ENCODE data around the gene CNTNAP2.

CNTNAP2 gene

DNA sequence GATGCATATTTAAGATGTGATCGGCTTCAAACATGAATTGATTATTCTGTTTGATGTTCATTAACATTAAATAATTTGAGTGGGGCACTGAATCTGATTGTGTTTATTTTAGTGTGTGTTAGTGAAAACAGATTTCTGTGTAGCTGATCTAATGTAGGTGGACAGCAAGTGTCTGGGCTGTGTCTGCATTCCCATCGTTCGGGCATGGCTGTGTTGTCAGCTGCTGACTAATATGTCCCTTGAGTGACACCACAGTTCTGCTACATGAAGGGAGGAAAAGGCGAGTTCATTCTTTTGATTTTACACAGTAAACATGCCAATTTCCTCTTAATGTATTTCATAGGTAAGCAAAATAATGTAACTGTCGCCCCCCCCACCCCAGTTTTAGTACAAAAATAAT, 203.0 kb downstream of the CNTNAP2 start:
- DNase-seq = no peak

DNA sequence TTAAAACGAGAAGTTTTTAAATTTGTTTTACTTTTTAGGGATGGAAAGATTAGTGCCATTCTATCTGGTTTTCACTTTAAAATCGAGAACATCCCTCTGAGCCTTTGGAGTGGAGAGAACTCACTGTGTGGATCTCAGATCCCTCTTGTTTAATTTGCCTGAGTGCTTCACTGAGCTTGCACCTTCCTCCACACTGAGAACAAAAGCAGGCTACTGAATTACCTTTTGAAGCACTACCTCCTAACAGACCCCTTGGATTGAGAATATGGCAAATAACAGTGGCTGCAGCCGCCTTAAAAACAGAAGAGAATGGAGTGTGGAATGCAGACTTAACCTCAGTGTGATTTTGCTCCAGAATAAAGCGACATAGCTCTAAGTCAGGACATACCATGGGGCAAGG, 204.7 kb downstream of the CNTNAP2 start:
- no peak for DNase-seq

DNA sequence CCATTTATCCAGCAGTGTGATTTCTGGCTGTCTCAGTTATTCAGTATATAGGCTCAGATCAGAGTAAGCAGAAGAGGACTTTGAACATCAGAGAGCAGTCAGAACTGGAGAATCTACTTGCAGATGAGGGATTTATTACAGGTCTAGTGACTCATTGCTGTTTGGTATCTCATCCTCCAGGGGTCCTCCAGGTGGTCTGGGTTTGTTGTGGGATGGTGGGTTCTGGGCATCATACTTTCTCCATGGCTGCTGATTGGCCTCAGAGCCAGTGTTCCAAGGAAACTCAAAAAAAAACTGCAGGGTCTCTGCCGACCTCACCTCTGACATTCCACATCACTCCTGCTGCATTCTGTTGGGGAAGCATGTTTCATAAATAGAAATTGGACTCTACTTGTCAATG, 214.8 kb downstream of the CNTNAP2 start:
- DNase-seq = no peak

DNA sequence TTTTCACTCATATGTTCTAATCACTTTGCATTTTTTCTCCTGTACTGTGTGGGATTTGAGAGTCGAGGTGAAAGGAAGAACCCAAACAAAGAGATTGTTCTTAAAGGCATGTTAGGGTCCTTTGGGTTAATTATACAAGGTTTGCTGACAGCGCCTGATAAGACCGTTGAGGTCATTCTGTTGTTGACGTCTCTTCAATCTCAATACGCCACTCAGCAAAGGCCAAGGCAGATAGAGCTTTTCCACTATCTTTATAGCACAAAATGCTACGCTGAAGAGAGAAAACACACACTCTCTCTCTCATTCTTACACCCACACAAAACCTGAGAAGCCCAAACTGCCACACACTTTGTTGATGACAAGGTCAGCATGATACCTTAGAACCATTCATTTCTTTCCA, 228.7 kb downstream of the CNTNAP2 start:
- no peak for DNase-seq

DNA sequence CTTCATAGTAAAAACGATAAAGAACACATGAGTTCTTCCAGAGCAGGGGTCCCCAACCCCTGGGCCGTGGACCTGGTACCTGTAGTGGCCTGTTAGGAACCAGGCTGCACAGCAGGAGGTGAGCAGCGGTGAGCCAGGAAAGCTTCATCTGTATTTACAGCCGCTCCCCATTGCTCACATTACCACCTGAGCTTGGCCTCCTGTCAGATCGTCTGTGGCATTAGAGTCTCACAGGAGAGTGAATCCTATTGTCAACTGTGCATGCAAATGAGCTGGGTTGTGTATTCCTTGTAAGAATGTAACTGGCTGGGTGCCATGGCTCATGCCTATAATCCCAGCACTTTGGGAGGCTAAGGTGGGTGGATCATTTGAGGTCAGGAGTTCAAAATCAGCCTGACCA, 229.5 kb downstream of the CNTNAP2 start:
- no peak for DNase-seq

DNA sequence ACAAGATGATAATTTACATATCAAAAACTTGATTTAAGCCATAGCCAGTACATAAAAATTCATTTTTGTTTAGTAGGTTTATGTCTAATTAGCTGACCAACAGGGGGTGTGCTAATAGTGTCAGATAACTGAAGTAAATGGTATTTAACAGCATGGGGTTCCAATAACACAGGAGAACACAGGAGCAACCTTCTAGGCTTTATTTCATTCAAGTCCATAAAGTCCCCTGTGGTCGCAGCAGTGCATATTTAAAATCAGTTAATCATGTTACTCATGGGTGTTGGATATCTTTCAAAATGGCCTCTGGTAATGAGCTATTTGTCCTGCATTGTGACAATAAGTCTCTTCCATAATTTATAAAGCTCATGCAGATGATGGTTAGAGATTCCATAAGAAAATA, 238.6 kb downstream of the CNTNAP2 start:
- DNase-seq = no peak

DNA sequence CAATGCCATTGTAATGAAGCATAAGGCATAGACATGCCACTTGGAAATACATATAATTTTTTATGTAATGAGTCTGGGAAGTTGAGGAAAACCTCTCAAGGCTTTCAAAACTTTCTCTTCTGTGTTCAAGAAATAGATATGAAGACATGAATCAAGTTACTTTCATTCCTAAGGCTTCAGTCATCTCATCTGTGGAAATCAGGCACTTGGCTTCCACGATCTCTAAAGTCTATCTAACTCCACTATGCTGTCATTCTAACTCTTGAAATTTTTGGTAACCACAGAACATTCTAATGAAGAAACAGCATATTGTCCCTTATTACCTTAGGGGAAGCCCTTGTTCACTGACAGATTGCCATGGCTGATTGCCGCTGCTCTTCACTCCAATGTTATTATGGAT, 242.6 kb downstream of the CNTNAP2 start:
- DNase-seq = no peak

DNA sequence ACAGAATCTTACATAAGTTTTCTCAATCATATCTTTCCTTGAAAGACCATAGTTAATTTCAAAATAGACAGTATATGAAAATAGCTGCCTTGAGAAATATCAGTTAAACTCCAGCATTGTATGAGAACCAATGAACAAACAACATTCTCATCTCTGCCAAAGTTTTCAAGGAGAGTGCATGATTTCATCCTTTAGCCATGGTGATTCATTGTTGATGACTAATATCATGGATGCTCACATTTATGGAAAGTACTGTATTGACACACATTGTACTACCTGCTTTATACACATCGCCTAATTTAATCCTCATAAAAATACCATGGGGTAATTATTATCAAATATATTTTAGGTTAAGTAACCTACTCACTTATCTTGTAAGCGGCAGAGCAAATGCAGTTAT, 250.3 kb downstream of the CNTNAP2 start:
- no peak for DNase-seq

DNA sequence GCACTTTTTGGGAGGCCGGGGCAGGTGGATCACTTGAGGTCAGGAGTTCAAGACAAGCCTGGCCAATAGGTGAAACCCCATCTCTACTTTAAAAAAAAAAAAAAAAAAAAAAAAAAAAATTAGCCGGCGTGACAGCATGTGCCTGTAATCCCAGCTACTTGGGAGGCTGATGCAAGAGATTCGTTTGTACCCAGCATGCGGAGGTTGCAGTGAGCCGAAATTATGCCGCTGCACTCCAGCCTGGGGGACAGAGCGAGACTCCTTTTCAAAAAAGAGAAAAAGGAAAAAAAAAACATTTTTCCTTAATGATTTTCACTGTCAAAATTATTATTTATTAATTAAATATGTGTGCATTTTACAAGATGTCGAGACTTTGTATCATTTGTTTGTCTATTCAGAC, 253.6 kb downstream of the CNTNAP2 start:
- DNase-seq = no peak

DNA sequence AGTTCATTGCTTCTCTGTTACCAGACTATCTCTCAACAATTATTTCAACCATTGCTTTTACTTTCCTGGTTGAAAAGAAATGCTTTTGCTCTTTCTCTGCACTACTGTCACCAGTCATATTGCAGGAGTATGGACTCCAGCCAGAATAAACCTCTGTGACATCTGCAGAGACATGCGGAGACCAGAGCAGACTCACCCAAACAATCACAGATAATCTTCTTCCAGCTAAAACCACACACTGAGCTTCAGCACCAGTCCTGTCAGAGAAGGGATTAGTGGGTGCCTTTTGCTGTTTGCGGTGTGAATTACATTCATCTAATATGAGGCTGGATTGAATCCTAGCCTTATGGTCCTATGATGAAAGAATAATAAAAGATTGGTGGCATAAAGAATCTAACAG, 258.6 kb downstream of the CNTNAP2 start:
- DNase-seq = no peak

DNA sequence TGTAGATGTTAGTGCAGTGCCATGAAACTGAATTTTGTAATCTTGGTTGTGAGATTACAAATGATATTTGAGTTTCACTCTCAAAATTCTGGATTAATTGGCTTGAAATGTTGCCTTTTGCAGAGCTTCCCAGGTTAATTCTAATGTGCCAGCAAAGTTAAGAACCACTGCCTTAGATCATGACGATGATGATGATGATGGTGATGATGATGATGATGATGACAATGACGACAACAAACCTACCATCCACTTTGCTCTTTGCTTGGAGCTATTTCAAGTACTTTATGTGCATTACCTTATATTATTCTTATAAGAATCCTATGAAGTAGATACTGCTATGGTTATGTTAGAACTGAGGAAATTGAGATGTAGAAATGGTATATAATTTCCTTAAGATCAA, 261.6 kb downstream of the CNTNAP2 start:
- no peak for DNase-seq

DNA sequence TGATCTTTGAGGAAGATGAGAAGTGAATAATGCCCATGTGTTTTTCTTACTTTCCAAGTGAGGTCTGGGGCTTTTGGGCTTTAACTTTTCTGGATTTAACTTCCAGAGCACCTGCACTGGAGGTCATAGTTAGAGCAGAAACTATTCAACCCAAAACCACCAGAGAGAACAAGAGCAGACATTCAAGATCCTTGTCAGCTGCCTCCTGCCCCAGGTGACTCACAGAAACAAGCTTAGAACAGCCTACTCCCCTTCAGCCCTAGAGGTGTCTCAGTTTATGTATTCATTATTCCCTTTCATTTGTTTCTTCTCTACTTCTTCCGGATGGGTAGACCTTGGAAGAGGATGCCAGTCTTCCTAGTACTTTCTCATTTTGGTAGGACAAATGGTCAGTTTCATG, 270.5 kb downstream of the CNTNAP2 start:
- no peak for DNase-seq

DNA sequence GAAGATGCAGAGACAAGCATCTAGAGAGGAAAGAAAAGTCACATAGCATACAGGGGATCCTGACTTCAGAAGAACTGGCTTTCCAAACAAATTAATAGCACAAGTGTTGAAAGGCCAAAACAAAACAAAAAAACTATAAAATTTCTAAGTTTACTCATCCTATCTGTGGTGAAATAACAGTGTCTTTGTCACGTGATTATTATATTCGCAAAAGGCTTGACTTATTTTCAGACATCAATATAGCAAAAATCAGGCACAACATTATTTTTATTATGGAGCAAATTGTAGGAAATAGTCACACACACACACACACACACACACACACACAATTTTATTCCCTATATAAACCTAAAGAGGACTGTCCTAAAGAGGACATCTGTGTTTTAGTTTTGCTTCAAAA, 272.3 kb downstream of the CNTNAP2 start:
- DNase-seq = no peak

DNA sequence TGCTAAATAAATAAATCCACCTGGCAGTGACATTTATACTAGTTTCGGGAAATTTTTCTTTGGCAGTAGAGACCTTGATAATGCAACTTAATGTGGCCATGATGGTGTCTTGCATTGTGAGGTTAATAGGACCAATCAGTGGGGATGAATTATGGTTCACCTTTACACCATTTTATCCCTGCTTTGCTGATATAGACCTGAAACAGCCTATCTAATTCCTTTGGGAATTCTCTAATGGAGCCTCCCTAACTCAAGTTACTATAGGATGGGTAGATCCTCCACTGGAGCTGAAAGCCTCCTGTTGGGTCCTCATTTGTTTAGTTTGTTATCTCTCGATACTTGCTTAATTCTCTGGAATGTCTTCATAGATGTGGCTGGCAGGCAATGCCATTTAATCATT, 276.7 kb downstream of the CNTNAP2 start:
- DNase-seq = no peak

DNA sequence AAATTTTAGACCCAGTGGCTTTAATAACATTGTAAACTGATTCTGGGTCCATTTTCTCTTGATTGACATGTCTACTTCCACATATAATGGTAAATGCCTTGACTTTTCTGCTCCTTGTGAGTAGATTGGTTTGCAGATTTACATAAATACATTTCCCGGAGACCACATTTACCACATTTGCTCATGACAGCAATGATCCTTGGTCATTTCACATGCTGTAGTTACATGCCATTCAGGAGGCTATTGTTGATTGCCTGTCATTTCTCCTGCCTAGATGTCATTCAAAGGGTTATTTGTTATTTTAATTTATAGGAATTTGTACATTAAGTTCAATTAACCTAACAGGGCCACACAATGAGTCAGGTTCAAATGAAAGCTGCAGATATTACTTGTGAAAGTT, 280.5 kb downstream of the CNTNAP2 start:
- no peak for DNase-seq

DNA sequence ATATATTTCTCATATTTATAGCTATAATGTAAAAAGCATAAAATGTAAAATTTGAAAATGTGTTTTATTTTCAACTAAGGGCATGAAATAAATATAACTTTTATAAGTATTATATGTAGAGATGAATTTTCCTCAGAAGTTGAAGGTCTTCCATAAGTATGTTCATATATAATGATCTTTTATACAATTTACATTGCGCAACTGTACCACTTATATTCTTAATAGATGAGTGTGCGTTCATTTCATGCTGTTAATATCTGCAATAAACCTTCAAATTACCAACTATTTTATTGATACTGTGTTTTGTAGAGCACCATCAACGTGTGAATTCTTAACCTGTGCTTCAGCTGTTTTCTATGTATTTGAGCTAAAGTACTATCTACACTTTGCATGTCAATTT, 285.3 kb downstream of the CNTNAP2 start:
- no peak for DNase-seq

DNA sequence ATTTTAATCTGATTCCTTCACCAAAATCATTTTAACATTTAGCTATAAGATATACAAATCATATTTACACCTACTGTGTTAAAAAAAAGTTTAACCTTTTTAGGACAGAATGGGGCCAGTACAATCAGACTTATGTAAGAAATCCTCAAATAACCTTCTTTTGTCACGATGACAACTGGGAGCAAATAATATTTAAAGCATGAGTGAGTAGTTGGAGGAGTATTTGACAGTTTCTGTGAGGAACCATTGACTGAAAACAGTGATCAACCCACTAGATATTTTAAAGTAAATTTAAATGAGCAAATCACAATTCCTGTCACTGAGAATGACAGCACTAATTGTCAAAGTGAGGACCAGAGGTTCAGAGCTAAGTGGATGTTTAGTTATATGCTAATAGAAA, 289.1 kb downstream of the CNTNAP2 start:
- DNase-seq = no peak

DNA sequence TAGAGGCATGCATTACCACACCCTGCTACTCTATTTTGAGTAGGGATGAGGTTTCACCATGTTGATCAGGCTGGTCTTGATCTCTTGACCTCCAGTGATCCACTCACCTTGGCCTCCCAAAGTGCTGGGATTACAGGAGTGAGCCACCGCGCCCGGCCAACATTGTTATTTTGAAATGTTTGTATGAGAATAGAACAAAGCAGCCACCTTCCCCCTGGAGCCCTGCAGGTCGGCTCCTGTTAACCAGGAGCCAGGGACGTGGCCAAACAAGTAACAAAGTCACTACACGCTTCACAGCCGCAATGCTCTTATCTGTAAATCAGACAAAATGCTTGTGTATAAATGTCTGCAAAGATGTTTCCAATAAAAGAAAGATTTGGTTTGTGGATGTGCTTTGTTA, 295.4 kb downstream of the CNTNAP2 start:
- DNase-seq = no peak

DNA sequence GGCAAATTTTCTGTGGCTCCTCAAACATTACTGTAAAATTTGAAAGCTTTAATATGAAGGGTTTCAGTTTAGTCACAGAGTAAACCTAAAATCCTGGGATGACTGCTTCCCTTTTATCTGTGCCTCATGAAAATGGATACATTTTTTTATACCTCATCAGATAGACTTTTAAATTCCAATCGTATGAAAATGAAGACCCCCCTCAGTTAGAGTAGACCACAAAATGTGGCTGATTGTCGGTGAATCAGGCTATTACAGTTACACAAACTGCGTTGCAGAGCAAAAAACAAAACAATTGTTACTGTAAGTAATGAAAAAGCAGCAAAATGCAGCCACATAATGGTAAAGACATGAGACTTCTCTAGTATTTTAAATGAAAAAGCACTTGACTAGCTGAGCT, 296.2 kb downstream of the CNTNAP2 start:
- DNase-seq = no peak

DNA sequence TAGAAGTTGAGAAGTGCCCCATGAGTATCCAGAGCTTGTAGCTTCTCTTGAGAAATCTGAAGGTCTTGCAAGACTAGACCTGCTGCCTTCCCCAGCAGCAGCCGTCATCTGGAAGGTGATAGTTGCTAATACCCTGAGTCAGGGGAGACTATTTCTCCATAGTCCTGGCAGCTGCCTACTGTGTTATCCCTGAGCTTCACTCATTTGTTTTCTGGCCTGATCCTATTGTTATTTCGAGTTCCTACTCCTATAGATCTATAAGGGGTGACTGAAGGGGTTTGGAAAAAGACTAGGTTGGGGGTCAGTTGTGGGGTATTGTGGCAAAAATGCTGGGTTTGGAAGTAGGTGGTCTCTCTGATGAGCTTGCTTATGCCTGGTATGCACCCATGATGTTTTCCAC, 297.8 kb downstream of the CNTNAP2 start:
- no peak for DNase-seq

DNA sequence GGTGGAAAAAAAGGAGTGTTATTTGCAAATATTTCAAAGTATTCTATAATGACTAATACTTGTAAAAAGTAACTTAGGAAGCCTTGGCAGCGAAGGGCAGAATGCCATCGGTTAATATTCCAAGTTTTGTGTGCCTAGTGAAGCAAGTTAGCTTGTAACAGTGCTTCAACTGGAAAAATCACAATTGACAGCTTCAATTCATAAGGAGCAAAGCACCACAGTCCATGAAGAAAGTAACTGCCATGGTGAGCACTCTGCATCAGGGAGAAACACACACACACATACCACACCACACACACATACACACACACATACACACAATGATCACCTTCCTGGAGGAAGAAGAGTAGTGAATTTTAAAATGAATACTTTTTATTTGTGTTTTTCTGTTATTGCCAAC, 298.3 kb downstream of the CNTNAP2 start:
- no peak for DNase-seq

DNA sequence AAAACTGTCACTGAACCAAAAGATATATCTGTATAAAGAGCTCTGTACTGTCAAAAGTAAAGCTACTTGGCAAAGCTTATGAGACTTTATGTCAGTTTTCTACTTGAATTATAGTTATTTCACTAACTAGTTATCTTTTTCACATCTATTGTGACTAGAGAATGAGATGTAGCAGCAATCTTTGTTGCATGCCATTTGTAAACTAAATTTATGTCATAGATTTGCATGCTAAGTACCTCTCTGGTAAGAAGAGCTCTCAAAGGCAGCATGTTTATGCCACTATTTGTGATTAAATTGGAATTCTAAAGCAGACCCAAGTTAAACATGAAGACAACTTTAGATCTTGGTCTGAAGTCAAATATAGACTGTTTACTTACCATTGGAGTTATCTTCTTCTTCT, 300.6 kb downstream of the CNTNAP2 start:
- no peak for DNase-seq

DNA sequence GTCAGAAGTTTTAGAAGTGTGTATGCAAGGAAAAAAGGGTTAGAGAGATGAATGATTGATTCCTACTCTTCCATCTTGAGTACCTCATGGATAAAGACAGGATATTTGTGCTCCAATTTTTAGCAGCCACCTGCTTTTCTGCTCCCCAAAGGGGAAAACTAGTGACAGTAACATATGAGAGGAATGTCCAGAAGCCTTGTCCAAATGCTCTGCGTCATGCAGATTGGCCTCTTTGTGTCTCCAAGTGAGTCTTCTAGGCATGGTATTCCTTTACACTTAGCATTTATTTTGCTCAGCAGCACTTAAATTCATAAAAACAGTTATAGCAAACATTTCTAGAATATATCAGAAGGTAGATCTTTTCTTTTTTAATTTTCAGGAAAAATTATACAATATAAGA, 306.8 kb downstream of the CNTNAP2 start:
- DNase-seq = no peak

DNA sequence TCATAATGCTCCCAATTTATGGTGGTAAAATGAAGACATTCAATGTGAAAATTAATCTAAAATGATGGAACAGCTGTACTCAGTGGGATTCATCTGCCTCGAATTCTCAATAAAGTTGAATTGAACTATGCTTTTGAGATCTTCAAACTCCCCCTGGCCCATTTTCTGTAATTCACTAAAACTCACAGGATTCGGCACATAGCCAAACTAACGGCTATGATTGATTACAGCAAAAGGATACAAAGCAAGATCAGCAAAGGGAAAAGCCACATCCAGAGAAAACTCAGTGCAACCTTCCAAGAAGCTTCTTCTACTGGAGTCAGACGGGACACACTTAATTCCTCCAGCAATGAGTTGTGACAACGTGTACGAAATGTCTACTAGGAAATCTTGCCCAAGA, 307.5 kb downstream of the CNTNAP2 start:
- no peak for DNase-seq

DNA sequence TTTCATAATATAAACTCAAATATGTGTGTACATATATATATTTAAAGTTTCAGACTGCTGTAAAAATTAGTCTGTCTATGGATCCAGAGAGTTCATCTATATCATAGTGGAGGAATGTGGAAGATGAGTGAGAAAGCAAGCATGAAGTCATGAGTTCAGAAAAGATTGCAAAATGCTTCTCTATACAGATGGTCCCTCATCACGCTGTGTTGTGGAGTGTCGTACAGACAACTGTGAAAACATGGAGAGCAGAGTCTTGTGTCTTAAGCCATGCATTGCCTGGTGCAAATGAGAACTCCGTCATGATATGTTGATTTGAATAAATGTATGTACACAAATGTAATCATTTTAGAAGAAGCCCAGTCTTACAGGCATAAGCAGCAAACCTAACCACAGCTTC, 316.9 kb downstream of the CNTNAP2 start:
- no peak for DNase-seq

DNA sequence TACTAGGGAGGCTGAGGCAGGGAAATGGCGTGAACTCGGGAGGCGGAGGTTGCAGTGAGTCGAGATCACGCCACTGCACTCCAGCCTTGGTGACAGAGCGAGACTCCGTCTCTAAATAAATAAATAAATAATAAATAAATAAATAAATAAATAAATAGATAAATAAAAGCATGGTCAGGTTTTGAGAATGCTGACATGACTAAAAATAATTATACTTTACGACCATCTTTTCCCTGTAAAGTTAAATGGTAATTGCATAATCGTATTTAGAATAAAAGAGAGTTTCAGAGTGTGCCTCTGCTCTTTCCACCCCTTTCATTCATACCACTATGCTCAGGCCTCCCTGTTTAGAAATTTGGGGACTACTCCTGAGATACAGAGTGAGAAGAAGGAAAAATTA, 326.5 kb downstream of the CNTNAP2 start:
- no peak for DNase-seq

DNA sequence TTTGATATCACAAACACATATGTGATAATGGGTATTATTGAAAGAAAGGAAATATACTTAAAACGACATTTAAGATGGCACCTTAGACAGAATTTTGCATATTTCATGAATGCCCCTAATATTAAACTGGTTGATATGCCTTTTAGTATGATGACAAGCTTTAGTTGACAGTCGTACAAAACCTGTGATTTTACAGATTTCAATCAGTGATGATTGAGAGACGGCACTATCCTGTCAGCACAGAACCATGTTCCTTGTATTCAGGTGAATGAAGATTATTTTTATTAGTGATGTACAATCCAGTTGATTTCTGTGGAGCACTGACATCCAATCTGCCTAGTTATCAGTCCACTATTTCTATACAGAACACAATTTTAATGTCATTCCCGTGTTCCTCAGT, 333.0 kb downstream of the CNTNAP2 start:
- no peak for DNase-seq

All from CD4-positive, alpha-beta T cell treated with Interleukin-4 for 4 hours (primary cell).